GM18951 (cell line): ENCODE results near the gene PGAP6.
"Not testable (repeated sequence)": the region's sequence is repeated elsewhere in the genome, so short reads cannot be mapped to it uniquely, and the experiment has no call there.

Experiments used
- POLR2A ChIP-seq: IDR thresholded peaks from 4 replicates; pipeline ENCODE4 v1.6.1; 2011; ENCODE audit warnings: mild to moderate bottlenecking; ENCODE audit not compliant: insufficient read length, insufficient read depth; ENCODE audit errors: extremely low read depth
- in situ Hi-C: fragments of 300-500 bp; cut with MboI; formaldehyde crosslinking; loops from one replicate; pipeline ENCODE4 v1.12.0; 2022; ENCODE audit warnings: low sequenced_read_pairs, mixed read lengths, inconsistent platforms; ENCODE audit not compliant: unreplicated experiment

Gene PGAP6, protein sequence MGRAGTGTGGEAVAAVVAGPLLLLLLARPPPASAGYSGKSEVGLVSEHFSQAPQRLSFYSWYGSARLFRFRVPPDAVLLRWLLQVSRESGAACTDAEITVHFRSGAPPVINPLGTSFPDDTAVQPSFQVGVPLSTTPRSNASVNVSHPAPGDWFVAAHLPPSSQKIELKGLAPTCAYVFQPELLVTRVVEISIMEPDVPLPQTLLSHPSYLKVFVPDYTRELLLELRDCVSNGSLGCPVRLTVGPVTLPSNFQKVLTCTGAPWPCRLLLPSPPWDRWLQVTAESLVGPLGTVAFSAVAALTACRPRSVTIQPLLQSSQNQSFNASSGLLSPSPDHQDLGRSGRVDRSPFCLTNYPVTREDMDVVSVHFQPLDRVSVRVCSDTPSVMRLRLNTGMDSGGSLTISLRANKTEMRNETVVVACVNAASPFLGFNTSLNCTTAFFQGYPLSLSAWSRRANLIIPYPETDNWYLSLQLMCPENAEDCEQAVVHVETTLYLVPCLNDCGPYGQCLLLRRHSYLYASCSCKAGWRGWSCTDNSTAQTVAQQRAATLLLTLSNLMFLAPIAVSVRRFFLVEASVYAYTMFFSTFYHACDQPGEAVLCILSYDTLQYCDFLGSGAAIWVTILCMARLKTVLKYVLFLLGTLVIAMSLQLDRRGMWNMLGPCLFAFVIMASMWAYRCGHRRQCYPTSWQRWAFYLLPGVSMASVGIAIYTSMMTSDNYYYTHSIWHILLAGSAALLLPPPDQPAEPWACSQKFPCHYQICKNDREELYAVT

DNA sequence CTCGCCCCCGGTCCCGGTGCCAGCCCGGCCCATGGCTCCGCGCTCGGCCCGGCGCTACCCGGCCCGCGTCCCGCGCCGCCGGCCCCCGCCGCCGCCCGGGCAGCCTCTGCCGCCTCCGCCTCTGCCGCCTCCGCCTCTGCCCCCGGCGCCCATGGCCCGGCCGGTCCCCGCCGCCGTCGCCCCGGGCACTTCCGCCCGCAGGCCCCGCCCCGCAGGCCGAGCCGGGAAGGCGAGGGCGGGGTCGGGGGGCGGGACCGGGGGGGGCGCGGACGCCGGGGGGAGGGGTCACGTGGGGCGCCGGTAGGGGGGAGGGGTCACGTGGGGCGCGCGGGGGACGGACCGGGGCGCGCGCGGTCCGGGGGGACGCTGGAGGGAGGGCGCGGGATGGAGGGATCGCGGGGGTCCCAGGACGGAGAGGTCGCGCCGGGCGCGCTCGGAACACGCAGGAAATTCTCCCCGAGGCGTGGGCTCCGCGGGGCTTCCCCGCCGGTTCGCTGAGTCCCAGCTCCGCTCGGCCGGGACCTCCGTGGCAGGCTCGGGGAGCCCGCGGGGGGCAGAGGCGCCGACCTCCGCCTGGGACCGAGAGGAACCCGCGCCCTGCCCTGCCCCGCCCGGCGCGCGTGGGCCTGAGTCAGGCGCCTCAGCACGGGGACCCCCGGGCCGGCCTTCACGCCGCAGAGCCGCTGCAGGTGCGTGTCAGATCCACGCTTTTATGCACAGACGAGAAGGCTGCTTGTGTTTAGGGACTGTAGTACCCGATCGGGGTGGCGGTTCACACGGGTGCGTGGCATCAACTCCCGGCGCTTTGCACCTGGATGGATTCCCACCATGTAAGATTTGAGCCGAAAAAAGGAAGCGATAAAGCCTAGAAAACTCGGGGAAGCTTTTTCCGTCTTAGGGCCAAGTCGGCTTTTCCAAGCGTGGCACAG lies at the start of gene PGAP6:
Gene PGAP6 (minus strand): TSS at position 190 of the 929 bp plus-strand sequence. CDS start 157 bp downstream, at position 33.
- in situ Hi-C loops = no loop called here
- peak; percentile 84 for TF ChIP-seq POLR2A

DNA sequence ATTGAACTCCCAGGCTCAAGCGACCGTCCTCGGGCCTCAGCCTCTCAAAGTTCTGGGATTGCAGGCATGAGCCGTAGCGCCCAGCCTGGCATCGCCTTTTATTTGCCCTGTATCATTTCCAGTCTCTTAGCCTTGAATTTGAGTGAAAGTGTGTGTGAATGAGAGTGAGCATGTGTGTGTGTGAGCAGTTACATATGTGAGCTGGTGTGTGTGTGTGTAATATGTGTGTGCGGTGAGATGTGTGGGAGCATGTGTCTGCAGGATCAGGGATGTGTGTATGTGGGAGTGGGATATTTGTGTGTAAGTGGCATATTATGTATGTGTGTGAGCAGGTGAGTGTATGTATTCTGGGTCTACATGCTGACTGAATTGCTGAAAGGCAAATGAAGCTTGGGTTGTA lies 49.1 kb upstream of the PGAP6 start:
- in situ Hi-C loops = no loop called here
- no peak for TF ChIP-seq POLR2A

DNA sequence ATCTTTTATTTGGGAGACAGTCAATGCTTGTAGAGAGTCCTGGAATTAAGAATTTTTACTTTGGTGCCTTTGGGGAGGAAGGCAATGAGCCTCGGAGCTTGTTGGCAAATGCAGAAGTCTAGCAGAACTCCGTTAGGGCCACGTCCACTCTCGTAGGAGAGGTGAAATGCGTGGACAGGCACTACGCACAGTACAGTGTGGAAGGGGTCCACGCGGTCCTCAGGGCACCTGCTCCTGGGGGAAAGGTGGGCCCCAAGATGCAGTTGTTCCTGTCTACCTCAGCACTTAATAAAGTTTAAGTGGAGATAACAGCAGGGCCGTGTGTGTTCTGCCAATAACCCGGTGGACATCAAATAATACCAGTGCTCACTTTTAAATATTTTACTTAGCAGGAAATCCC lies 45.5 kb upstream of the PGAP6 start:
- in situ Hi-C loops = no loop called here
- no peak for TF ChIP-seq POLR2A

DNA sequence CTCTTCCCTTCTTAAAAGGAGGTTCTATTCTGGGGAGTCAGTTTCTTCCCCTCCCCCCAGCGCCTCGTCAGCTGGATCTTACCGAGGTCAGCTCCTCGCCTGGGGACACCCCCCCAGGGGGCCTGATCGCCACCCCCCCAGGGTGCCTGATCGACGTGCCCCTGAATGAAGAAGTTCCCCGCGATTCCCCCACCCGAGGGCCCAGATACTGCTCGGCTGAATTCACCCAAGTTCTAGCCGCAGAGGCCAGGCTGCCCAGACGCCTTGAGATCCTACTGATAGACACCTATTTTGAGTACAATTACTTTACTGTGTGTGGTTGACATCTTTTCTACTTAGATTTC lies 45.1 kb upstream of the PGAP6 start:
- TF ChIP-seq POLR2A = no peak
- in situ Hi-C loops = no loop called here

DNA sequence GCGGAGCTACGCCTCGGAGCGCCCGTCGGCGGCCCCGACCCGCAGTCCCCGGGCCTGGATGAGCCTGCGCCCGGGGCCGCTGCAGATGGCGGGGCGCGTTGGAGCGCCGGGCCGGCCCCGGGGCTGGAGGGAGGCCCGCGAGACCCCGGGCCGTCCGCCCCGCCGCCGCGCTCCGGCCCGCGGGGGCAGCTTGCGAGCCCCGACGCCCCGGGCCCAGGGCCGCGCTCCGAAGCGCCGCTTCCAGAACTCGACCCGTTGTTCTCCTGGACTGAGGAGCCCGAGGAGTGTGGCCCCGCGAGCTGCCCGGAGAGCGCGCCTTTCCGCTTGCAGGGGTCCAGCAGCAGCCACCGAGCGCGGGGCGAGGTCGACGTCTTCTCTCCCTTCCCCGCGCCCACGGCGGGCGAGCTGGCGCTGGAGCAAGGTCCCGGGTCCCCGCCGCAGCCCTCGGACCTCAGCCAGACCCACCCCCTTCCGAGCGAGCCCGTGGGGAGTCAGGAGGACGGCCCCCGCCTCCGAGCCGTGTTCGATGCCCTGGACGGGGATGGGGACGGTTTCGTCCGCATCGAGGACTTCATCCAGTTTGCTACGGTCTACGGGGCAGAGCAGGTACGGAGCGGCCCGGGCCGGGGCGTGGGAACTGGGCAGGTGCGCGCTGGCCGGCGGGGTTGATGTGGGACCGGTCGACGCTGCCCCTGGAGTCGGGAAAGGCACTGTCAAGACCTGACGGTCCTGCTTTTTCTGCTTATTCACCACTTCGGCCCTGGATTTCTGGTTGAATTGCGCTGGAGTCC lies 44.5 kb upstream of the PGAP6 start:
- in situ Hi-C loops = no loop called here
- no peak for TF ChIP-seq POLR2A

DNA sequence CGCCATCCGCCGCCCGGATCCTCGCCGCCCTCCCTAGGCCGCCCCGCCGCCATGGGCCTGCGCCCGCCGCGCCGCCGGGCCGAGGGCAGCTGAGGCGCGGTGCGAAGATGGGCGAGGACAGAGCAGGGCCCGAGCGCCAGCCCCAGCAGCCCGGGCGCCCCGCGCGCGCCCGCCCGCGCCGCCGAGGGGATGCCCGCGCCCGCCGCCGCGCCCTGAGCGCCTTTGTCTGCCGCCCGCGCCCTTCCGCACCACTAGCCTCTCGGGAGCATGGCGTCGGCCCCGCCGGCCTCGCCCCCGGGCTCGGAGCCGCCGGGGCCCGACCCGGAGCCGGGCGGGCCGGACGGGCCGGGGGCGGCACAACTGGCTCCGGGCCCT lies 43.9 kb upstream of the PGAP6 start:
- in situ Hi-C loops = no loop called here
- no peak for TF ChIP-seq POLR2A

DNA sequence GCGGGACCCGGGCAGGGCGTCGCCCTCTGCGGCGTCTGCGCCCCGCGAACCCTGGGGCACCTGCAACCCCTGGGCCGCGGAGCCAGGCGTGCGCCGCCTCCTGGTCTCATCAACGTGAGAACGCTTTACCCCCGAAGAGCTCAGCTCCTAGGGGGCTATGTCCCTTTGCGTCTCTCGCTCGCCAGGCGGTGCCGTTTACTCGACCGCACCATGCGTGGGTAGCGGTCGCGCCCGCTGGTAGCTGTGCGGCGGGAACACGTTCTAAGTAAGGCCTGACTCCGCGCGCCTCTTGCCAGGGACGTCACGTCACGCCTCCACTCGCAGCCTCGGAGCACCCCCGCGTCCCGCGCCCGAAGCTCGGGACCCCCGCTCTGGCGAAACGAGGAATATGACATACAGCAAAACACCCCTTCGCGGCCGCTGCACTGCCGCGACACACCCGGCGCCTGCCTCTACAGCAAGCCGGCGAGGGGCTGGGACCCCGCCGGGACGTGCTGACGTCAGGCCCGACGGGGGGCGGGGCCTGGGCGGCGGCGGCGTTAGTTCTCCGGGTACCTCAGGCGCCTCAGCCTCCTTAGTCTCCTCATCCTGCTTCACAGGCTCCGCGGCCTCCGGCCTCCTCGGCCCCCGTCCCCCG lies 43.4 kb upstream of the PGAP6 start, which contains the start of gene RAB11FIP3:
Gene RAB11FIP3 (plus strand): TSS at position 568 of the 637 bp plus-strand sequence. CDS start 358 bp downstream, outside the sequence.
- in situ Hi-C loops = no loop called here
- TF ChIP-seq POLR2A = peak; percentile 90

DNA sequence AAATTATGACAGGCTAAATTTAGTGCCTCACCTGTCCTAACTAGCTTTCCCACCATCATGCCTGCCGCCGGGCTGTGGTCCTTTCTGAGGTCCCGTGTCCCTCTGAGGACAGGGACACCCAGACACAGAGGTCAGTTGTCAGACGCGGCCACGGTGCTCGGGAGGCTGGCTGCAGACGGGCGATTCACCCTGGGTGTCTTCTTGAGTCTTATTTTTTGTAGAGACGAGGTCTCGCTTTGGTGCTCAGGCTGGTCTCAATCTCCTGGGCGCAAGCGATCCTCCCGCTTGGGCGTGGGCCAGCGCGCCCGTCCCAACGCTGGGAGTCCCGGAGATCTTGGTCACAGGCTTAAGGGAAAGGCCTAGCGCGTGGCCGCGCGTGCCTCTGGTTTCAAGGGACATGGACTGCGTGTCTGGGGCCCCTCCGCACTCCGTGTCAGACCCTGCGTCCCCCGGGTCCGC lies 42.9 kb upstream of the PGAP6 start:
- in situ Hi-C loops = no loop called here
- no peak for TF ChIP-seq POLR2A

DNA sequence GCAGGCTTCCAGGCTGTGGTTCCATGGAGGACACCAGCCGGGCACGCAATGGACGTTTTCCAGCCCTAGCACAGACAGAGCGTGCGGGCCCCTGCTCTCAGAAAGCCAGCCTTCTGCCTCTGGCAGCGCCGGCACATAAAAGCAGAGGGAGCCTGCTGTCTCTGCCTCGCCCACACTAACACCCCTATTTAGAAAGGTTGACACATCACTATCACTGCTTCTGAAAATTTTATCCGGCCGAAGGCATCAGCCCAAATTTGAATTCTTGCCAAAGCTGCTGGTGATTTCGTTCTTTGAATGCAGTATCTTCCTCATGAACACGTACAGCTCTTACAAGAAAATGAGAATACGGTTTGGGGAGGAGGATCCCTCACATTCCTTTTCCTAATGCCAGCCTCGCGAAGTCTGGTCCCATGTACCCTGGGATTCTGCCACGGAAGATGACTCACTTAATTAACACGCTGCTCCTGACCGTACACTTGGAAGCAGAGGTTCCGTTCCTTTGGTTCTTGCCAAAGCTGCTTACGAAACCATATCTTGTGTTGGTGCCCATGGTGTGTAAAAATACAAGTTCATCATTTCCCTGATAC lies 42.4 kb upstream of the PGAP6 start:
- in situ Hi-C loops = no loop called here

DNA sequence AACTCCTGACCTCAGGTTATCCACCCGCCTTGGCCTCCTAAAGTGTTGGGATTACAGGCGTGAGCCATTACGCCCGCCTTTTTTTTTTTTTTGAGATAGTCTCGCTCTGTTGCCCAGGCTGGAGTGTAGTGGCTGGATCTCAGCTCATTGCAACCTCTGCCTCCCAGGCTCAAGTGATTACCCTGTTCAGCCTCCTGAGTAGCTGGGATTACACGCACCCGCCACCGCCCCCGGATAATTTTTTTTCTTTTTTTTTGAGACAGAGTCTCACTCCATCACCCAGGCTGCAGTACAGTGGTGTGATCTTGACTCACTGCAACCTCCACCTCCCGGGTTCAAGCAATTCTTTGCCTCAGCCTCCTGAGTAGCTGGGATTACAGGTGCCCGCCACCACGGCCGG lies 40.4 kb upstream of the PGAP6 start:
- in situ Hi-C loops = not testable (repeated sequence)

More for the DNA sequence above, 42.4 kb upstream of the PGAP6 start:
- no peak for TF ChIP-seq POLR2A

DNA sequence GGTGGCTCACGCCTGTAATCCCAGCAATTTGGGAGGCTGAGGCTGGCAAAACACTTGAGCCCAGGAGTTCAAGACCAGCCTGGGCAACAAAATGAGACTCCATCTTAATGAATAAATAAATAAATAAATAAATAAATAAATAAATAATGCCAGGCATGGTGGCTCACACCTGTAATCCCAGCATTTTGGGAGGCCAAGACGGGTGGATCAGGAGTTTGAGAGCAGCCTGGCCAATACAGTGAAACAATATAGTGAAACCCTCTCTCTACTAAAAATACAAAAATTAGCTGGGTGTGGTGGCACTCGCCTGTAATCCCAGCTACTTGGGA lies 33.4 kb upstream of the PGAP6 start:
- in situ Hi-C loops = not testable (repeated sequence)
